GM18519 (cell line): ENCODE data around the gene MT4.

Experiments
- ATAC-seq: cut with Tn5 transposase; IDR thresholded peaks from one replicate; pipeline ENCODE4 v1.9.1; 2021; ENCODE audit warnings: mild to moderate bottlenecking, moderate library complexity; ENCODE audit not compliant: unreplicated experiment, low FRiP score

Gene MT4

GRCh38 chr16:56618138-56618537 is 53.3 kb downstream of the MT4 start:
- ATAC-seq: no peak
